Activated T-cell treated with anti-CD3 and anti-CD28 coated beads, Interleukin-2, amount 50 U/mL, for 24 hours (primary cell): ENCODE data around the gene CAPG.

Experiments
- DNase-seq: peaks from one replicate; pipeline ENCODE4 v3.0.0-alpha.2; 2020
- H3K27ac Mint-ChIP-seq: 2 replicates; pipeline ENCODE4 v1.8.0; 2020; ENCODE audit warnings: mild to moderate bottlenecking, mixed read lengths
- H3K27me3 Mint-ChIP-seq: 2 replicates; pipeline ENCODE4 v1.8.0; 2020; ENCODE audit warnings: mixed read lengths
- H3K36me3 Mint-ChIP-seq: 2 replicates; pipeline ENCODE4 v1.8.0; 2020; ENCODE audit warnings: low read depth, mixed read lengths
- H3K4me1 Mint-ChIP-seq: 2 replicates; pipeline ENCODE4 v1.8.0; 2020; ENCODE audit warnings: low read depth, mixed read lengths
- H3K4me3 Mint-ChIP-seq: 2 replicates; pipeline ENCODE4 v1.8.0; 2020; ENCODE audit warnings: mild to moderate bottlenecking, moderate library complexity, mixed read lengths
- H3K9me3 Mint-ChIP-seq: 2 replicates; pipeline ENCODE4 v1.8.0; 2020; ENCODE audit warnings: mixed read lengths

The CAPG gene

DNA sequence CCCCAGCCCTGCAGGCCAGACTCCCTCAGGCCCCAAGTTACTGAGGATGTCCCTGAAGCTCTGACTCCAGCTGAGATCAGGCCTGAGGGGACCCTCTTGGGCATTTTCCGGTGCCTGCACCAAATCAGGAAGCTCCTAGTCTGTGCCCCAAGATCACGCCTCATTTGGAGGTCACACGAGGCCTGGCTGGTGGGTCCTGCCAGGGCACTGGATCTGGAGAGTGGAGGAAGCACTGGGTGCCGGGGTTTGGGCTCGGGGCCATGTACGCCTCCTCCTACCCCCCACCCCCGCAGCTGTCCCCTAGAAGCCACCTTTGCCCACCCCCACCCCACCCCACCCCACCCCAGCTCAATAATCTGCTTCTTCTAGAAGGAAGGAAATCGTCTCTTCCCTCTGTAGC is 24.5 kb upstream of the CAPG start:
- Mint-ChIP-seq H3K27ac (no peak overlapping the region), H3K4me3 (no peak overlapping the region), H3K4me1 (peaks cover 24% of the 10 kb centered on the region), H3K36me3 (no peaks in the 10 kb centered on the region), H3K27me3 (no peaks in the 10 kb centered on the region), H3K9me3 (no peaks in the 10 kb centered on the region)
- DNase-seq, result no peak

DNA sequence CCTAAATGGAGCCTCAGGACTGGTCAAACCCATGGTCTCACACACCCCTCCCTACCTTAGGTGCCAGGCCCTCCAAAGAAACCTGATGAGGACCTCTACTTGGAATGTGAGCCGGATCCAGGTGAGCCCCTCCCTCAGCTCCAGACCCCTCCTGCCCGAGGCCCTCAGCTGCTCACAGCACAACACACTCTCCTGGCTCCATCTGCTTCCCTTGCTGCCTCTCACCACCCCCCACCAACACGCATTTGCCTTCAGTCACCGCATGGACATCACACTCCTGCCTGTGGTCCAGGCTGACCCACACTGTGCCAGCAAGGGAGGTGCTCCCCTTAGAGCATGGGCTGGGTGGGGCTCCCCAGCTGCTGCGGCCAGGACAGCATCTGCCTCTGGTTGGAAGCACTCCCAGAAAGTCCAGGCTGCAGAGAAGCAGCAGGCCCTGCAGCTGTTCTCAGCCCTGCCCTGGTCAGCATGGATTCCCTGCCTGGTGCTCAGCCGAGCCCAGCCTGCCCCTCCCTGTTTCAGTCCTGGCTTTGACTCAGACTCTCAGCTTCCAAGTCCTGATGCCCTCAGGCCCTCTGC is 23.4 kb upstream of the CAPG start:
- no peak for DNase-seq
- H3K27ac Mint-ChIP-seq, result no peak overlapping the region
- no peaks in the 10 kb centered on the region for H3K9me3 Mint-ChIP-seq
- no peaks in the 10 kb centered on the region for H3K27me3 Mint-ChIP-seq
- H3K4me3 Mint-ChIP-seq, result no peak overlapping the region
- H3K36me3 Mint-ChIP-seq, result no peaks in the 10 kb centered on the region
- H3K4me1 Mint-ChIP-seq, result peaks cover 17% of the 10 kb centered on the region

DNA sequence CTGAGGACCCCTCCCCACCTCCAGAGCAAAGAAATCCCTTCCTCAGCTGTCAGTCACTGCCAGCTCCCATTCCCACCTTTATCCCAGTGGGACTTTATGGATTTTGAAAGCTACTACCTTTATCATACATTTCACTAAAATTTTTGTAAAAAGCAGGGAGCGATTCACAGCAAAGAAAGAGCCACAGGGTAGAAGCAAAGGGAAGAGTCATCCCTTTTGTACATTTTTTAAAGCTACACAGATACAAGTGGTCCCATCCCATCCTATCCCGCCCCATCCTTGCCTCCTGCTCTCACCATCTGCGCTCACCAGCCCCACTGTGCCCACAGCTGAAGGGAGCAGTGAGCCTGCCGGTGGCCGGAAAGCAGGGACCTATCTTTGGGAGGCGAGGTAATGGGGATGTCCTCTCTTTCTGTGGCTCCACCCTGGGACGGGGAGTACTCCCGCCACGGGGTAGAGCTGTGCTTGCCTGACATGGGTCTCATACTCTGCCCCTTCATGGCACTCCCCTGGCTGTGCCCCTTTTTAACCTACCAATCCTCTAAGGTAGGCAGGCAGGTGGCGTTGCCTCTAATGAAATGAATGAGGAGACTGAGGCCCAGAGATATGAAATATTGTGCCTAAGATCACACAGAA is 21.5 kb upstream of the CAPG start:
- H3K9me3 Mint-ChIP-seq, result no peaks in the 10 kb centered on the region
- no peaks in the 10 kb centered on the region for H3K27me3 Mint-ChIP-seq
- DNase-seq, result no peak
- H3K4me3 Mint-ChIP-seq, result no peak overlapping the region
- peaks cover 8% of the 10 kb centered on the region for H3K4me1 Mint-ChIP-seq
- no peaks in the 10 kb centered on the region for H3K36me3 Mint-ChIP-seq
- no peak overlapping the region for H3K27ac Mint-ChIP-seq

DNA sequence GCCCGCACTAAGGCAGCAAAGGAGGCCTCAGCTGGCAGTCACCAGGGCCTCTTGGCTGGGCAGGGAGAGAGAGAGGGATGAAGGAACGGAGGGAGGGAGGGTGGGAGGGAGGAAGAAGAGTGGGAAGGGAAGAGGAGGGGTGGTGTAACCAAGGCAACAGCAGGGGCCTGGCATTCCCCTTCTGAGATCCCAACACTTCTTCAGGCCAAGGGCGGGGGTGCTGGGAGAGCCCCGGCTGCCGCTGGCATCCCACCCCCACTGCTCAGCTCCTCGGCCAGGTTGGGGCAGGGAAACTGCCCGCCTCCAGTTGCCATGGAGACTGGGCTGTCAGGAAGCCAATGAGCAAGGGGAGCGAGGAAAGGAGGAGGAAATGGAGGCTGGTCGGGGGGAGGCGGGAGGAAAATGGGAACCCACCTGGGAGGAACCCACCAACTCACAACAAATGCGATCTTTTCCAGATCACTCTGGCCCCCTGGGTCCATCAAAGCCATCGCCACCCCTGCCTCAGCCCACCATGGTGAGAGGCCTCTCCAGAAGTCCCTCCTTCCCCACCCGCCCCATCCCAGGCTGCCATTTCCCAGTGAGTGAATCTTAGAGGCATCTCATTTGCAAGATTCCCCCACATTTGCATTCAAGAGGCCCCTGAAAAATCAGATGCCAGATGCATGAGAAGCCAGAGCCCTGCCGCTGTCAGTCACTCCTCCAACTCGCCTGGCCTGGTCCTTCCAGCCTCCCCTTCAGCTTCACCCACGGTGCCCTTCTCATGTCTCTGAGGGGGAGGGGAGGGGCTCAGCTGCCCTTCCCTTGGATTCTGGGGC is 20.8 kb upstream of the CAPG start:
- DNase-seq, result no peak
- H3K9me3 Mint-ChIP-seq, result no peaks in the 10 kb centered on the region
- no peak overlapping the region for H3K4me3 Mint-ChIP-seq
- H3K4me1 Mint-ChIP-seq, result peaks cover 8% of the 10 kb centered on the region
- H3K27ac Mint-ChIP-seq, result no peak overlapping the region
- H3K27me3 Mint-ChIP-seq, result no peaks in the 10 kb centered on the region
- no peaks in the 10 kb centered on the region for H3K36me3 Mint-ChIP-seq

DNA sequence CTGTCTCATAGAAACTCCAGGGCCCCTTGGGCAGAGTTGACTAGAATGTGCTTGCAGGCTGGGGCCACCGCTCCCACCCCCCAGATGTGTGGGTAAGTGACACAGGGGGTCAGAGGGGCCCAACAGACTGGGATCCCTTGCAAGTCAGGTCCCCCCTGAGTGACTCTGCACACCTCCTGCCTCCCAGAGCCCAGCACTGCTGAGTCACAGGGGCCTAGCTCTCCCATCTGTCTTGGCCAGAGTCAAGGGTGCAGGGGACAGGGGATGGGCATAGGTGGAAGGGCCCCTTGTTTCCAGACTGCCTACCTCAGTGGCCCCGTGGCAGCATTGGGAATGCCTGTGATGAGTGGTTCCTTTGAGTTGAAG is 19.7 kb upstream of the CAPG start:
- Mint-ChIP-seq H3K4me1 (peaks cover 8% of the 10 kb centered on the region), H3K9me3 (no peaks in the 10 kb centered on the region), H3K27me3 (no peaks in the 10 kb centered on the region), H3K4me3 (no peak overlapping the region), H3K27ac (peak overlapping the region; percentile 52), H3K36me3 (no peaks in the 10 kb centered on the region)
- no peak for DNase-seq

DNA sequence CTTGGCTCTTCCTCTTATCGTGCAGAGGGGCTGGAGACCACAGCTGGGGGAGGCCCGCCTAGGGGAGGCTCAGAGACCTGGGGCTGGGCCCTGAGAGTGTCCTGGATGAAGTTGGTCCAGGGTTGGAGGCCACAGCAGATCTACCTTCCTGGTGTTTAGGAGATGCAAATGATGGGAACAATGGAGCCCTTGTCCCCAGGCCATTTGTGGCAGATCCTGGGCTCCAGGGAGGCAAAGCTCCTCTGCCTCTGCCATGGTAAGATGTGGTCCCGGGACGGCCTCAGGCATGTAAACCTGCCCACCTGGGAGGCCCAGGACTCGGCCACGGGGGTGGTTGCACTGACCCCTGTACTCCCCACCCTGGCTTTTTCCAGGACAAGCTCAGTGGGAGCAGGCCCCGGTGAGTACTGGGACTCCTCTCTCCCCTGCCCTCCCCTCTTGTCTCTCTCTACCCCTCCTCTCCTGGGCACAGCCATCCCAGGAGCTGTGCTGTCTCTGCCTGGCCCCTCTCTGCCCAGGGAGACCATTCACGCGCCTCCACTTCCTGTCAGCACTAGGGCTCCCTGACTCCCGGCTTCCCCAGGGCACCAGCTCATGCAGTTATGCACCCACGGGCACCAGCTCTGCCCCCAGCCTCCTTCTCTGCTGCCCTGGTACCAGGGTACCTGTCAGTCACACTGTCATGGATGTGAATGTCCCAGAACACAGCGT is 19.2 kb upstream of the CAPG start:
- no peaks in the 10 kb centered on the region for H3K36me3 Mint-ChIP-seq
- no peaks in the 10 kb centered on the region for H3K9me3 Mint-ChIP-seq
- H3K4me1 Mint-ChIP-seq, result peaks cover 8% of the 10 kb centered on the region
- no peaks in the 10 kb centered on the region for H3K27me3 Mint-ChIP-seq
- no peak for DNase-seq
- H3K4me3 Mint-ChIP-seq, result no peak overlapping the region
- H3K27ac Mint-ChIP-seq, result peak overlapping the region; percentile 52

DNA sequence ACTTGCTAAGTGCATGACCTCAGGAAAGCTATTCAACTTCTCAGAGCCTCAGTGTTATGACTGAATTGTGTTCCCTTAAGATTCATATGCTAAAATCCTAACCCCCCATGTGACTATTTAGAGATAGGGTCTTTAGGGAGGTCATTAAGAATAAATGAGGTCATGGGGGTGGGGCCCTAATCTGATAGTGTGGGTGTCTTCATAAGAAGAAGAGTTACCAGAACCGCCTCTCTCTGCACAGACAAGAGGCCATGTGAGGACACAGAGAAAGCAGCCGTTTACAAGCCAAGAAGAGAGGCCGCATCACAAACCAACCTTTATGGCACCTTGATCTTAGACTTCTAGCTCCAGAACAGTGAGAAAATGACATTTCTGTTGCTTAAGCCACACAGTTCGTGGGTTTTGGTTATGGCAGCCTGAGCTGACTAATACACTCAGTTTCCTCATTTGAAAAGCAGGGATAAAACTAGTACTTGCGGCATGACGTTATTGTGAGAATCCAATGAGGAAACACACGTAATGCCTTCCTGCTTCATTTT is 18.2 kb upstream of the CAPG start:
- H3K27me3 Mint-ChIP-seq, result no peaks in the 10 kb centered on the region
- H3K27ac Mint-ChIP-seq, result no peak overlapping the region
- H3K36me3 Mint-ChIP-seq, result no peaks in the 10 kb centered on the region
- H3K4me3 Mint-ChIP-seq, result no peak overlapping the region
- peaks cover 8% of the 10 kb centered on the region for H3K4me1 Mint-ChIP-seq
- no peak for DNase-seq
- H3K9me3 Mint-ChIP-seq, result no peaks in the 10 kb centered on the region

DNA sequence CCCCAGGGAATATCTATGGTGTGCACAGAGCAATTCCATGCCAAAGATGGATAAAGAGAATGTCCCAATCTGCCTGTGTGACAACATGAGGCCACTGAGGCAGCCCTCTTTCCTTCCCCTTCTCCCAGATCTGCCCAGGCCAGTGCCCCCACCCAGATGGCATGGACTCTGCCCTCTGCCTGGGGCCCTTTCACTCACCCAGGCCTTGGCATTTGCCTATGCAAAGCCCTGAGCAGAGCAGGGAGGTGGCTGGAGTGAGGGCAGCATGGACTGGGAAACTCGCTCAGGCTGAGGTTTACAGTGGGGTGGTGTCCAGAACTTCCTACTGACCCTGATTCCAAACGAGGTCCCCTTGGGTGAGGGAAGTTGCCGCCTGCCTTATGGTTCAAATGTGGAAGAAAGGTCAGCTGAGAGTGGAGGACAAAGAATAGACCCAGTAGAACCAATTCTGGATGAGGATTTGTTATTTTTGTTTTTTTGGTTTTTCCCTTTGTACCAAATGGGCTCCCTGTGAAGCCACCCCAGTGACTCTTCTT is 17.2 kb upstream of the CAPG start:
- no peak overlapping the region for H3K27ac Mint-ChIP-seq
- no peaks in the 10 kb centered on the region for H3K36me3 Mint-ChIP-seq
- H3K27me3 Mint-ChIP-seq, result no peaks in the 10 kb centered on the region
- DNase-seq, result no peak
- no peaks in the 10 kb centered on the region for H3K9me3 Mint-ChIP-seq
- peaks cover 8% of the 10 kb centered on the region for H3K4me1 Mint-ChIP-seq
- H3K4me3 Mint-ChIP-seq, result no peak overlapping the region

DNA sequence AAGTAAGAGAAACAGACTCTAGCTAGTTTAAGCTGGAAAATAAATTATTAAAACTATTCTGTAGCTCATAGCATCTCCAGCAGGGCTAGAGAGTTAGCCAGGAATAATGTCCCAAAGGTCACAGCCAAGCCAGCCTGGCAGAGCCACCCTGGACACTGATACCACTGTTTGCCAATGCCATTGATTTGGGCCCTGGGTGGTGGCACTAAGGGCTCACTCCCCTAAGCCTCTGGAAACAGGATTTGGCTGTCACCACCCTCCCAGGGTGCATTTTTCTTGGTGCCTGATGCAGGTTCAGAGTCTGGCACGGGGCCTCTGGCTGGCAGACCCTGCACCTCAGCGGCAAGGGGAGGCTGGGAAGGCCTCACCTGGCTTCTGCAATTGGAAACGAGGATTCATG is 15.4 kb upstream of the CAPG start:
- H3K27ac Mint-ChIP-seq, result no peak overlapping the region
- H3K9me3 Mint-ChIP-seq, result no peaks in the 10 kb centered on the region
- no peaks in the 10 kb centered on the region for H3K27me3 Mint-ChIP-seq
- H3K4me3 Mint-ChIP-seq, result no peak overlapping the region
- DNase-seq, result no peak
- peaks cover 13% of the 10 kb centered on the region for H3K4me1 Mint-ChIP-seq
- no peaks in the 10 kb centered on the region for H3K36me3 Mint-ChIP-seq

DNA sequence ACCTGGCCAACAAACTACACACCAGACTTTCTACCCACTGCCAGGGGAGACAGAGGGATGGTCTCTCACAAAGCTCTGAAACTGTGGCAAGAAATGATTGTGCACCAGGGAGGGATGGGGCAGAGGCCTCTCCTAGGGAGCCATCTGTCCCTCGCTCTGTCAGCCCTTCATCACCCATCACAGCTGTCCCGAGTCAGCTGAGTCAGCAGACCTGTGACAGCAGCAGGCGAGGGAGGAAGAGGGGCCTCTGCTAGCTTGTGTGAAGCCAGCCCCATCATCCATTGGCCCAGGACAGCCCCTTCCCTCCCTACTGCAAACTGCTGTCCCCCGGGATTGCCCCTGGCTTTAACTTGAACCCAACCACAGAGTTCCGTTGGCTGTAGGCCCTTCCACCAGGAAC is 13.4 kb upstream of the CAPG start:
- H3K27ac Mint-ChIP-seq, result no peak overlapping the region
- H3K4me3 Mint-ChIP-seq, result no peak overlapping the region
- no peaks in the 10 kb centered on the region for H3K36me3 Mint-ChIP-seq
- no peak for DNase-seq
- peaks cover 23% of the 10 kb centered on the region for H3K4me1 Mint-ChIP-seq
- H3K27me3 Mint-ChIP-seq, result no peaks in the 10 kb centered on the region
- no peaks in the 10 kb centered on the region for H3K9me3 Mint-ChIP-seq

DNA sequence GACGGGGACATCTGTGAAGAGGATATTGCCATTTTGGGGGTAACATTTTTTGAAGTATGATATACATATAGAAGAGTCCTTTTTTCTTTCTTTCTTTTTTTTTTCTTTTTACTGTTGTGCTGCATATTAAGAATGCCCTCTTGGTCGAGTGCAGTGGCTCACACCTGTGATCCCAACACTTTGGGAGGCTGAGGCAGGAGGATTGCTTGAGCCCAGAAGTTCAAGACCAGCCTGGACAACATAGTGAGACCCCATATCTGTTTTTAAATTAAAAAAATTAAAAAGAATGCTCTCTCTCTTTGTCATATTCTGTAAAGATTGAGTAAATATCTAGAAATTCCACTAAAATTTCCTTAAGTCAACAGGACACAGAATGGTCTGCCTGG is 11.9 kb upstream of the CAPG start:
- Mint-ChIP-seq H3K4me1 (peaks cover 26% of the 10 kb centered on the region), H3K9me3 (no peaks in the 10 kb centered on the region), H3K4me3 (no peak overlapping the region), H3K27me3 (no peaks in the 10 kb centered on the region), H3K36me3 (no peaks in the 10 kb centered on the region), H3K27ac (no peak overlapping the region)
- DNase-seq, result no peak

DNA sequence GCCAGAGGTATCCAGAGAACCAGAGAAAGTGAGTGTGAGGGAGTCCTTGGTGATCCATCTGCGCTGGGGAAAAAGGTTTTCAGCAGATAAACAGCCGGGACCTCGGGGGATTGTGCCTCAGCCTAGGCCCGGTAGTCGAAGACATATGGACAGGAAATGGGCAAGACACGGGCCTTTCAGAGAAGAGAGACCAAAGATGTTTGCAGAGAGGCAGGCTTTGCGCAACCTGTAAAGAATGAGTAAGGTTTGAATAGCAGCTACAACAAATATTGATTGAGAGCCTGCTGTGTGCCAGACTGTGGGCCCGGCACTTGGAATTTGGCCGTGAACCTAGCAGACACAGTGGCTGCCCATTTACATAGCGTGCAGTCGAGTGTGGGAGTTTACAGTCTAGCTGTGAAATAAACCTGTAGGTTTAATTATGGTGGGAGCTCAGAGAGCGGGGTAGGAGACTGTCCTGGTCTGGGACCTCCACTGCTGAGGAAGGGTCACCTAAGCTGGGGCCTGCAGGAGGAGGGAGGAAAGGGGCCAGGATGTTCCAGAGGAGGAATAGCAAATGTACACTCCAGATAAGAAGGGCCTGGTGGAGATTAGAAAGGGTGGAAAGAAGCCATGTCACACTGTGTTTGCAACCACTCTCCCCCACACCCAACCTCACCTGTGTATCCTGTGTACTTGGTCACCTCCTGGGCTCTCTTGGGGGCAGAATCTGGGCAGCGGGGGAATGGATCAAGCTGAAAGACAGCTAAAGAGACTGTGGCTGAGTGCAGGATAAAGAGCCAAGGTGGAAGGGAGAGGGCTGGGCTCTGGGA is 11.3 kb upstream of the CAPG start:
- H3K36me3 Mint-ChIP-seq, result no peaks in the 10 kb centered on the region
- H3K27me3 Mint-ChIP-seq, result no peaks in the 10 kb centered on the region
- no peaks in the 10 kb centered on the region for H3K9me3 Mint-ChIP-seq
- peaks cover 26% of the 10 kb centered on the region for H3K4me1 Mint-ChIP-seq
- no peak for DNase-seq
- no peak overlapping the region for H3K27ac Mint-ChIP-seq
- H3K4me3 Mint-ChIP-seq, result no peak overlapping the region

DNA sequence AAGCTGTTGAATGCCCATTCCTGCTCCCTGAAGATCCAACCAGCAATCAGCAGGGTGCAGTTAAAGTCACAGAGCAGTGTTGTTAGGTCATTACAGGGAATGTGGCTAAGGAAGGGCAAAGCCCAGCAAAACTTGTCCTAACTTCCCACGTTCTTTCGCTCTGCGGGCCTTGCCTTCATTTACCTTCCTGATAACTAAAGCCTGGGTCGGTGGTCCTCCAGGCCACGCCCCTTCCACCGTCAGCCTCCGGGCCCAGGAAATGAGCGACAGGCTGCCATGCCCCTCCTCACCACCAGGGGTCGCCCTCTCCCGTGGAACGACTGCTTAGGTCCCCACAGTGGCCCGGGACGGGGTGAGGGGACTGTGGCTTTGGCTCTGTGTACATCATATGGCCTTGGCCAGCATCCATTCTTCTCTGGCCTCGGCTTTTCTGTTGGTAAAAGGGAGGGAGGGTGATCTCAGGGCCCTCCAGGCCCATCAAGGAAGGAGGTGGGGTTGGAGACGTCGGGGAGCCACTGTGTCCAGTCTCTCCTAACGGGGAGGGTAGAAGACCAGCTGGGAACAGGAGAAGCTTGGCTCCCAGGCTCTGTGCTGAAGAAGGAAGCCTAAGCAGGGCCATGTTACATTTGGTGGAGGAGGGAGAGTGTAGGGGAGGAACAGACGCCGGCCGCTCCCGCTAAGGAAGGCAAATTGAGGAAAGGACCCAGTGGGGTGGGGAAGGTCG is 10.5 kb upstream of the CAPG start:
- H3K4me1 Mint-ChIP-seq, result peaks cover 26% of the 10 kb centered on the region
- DNase-seq, result peak; percentile 98
- H3K9me3 Mint-ChIP-seq, result no peaks in the 10 kb centered on the region
- peak overlapping the region; percentile 60 for H3K27ac Mint-ChIP-seq
- no peaks in the 10 kb centered on the region for H3K27me3 Mint-ChIP-seq
- peak overlapping the region; percentile 39 for H3K4me3 Mint-ChIP-seq
- no peaks in the 10 kb centered on the region for H3K36me3 Mint-ChIP-seq
